ENCODE measurements around the gene RPS26.

Gene RPS26

DNA sequence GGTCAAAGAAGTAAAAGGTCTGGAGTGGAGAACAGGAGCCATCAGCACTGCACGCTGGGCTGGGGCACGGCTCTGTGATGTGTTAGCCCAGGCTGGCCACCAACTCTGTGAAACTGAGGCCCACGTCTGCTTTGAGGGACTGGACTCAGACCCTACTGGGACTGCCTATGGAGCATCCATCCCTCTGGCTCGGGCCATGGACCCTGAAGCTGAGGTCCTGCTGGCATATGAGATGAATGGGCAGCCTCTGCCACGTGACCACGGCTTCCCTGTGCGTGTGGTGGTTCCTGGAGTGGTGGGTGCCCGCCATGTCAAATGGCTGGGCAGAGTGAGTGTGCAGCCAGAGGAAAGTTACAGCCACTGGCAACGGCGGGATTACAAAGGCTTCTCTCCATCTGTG is 37.5 kb upstream of the RPS26 start:
- DNase-seq (ENCODE audit: extremely low spot score): no peak
- TF ChIP-seq SUZ12 (IDR thresholded peaks at IDR 0.05): no peak
- TF ChIP-seq LEF1 (IDR thresholded peaks at IDR 0.05; ENCODE audit: borderline replicate concordance): no peak
- no peak for TF ChIP-seq ELF4 (IDR thresholded peaks at IDR 0.05)
- TF ChIP-seq FOXA1 (IDR thresholded peaks at IDR 0.05): no peak
- TF ChIP-seq ARNT (IDR thresholded peaks at IDR 0.05): no peak
- CTCF ChIA-PET: no interaction called here
- POLR2A ChIA-PET: no interaction called here

DNA sequence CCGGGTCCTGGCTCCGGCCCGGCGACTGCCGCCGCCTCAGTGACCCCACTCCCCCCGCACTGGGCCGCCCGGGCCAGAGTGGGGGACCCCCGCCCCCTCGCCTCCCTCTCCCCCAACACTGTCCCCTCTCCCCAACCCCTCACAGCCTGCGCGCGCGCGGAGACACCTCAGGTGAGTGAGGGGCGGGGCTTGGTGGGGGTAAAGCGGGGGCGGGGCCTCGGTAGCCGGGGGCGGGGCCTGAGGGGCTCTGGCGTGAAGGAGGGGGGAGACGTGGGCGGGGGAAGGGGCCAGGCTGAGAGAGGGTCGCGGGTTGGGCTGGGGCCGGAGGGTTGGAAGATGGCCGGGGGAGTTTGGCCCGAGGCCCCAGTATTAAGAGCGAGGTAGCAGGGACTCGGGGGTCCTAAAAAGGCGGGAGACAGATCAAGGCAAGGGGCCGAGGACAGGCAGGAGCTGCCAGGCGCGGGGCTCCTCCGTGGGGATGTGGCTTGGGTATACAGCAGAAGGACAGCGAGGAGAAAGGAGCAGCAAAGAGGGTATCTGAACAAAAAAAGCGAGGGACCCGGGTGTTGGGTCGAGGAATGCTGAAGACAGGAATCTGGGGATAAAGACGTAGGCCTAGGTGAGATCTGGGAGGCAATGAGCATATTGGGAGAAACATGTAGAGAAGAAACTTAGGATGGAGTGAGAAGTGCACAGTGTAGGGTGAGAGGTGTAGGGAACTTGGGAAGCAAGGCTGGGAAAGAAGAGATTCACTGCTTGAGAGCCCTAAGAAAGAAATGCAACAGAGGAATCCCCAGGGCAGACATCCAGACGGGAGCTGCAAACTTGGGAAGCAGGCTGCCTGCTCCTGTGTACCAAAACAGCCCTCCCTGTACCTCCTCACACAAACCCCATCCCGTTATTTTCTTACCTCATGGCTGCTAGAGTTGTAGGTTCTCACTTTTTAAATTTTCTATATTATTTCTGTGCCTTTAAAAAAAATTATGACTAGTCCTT is 33.9 kb upstream of the RPS26 start:
- no peak for TF ChIP-seq LEF1 (IDR thresholded peaks at IDR 0.05; ENCODE audit: borderline replicate concordance)
- no peak for TF ChIP-seq BHLHE40 (IDR thresholded peaks at IDR 0.05; ENCODE audit: borderline replicate concordance)
- no peak for TF ChIP-seq SUZ12 (IDR thresholded peaks at IDR 0.05)
- no peak for TF ChIP-seq HDGF (IDR thresholded peaks at IDR 0.05; ENCODE audit: borderline replicate concordance)
- peak; percentile 69 for TF ChIP-seq L3MBTL2 (conservative IDR thresholded peaks at IDR 0.05)
- TF ChIP-seq ELF4 (IDR thresholded peaks at IDR 0.05): no peak
- peak; percentile 75 for DNase-seq (ENCODE audit: extremely low spot score)
- POLR2A ChIA-PET: interaction anchor here (0.6 to 2.0 kb wide), 8 partner anchors 11 to 190 kb away, joined by 3 to 27 read pairs (median 4); partner anchors contain the start of genes ORMDL2, PA2G4, SARNP and SUOX
- CTCF ChIA-PET: interaction anchor here (0.5 to 1.4 kb wide), 3 partner anchors 11 to 52 kb away, joined by 3 to 8 read pairs (median 3); partner anchors contain the start of gene SUOX

DNA sequence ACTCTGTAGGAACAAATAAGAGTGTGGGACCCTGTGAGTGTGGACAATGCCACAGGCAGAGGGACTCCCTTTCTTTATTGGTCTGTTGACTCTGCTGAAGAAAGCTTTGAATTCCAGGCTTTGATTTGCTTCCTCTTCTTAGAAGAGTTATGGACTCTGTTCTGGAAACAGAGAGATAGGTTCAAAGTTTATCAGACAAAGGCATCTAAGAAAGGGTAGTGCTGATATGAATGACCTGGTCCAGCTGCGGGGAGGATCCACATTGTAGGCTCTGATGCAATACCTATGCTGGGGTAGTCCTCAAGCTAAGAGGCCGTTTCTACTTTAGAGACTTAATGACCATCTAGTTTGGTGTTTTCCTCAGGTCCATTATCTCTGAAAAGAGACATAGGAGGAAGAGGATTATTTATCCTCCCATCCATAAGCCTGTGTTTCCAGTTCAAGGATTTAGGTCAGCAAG is 31.6 kb upstream of the RPS26 start:
- ChIA-PET CTCF (no interaction called here), POLR2A (no interaction called here)
- TF ChIP-seq NFRKB (IDR thresholded peaks at IDR 0.05) (no peak), TARDBP (IDR thresholded peaks at IDR 0.05) (no peak), FOXA1 (IDR thresholded peaks at IDR 0.05) (no peak), BHLHE40 (IDR thresholded peaks at IDR 0.05; ENCODE audit: borderline replicate concordance) (no peak), LEF1 (IDR thresholded peaks at IDR 0.05; ENCODE audit: borderline replicate concordance) (no peak), SUZ12 (IDR thresholded peaks at IDR 0.05) (no peak), CTBP1 (IDR thresholded peaks at IDR 0.05; ENCODE audit: borderline replicate concordance) (no peak), ZNF384 (IDR thresholded peaks at IDR 0.05) (no peak), ELF4 (IDR thresholded peaks at IDR 0.05) (no peak), HDGF (IDR thresholded peaks at IDR 0.05; ENCODE audit: borderline replicate concordance) (no peak), ARNT (IDR thresholded peaks at IDR 0.05) (no peak), FOXK2 (IDR thresholded peaks at IDR 0.05) (no peak), FOXM1 (IDR thresholded peaks at IDR 0.05; ENCODE audit: borderline replicate concordance) (no peak), L3MBTL2 (conservative IDR thresholded peaks at IDR 0.05) (no peak), SP1 (IDR thresholded peaks at IDR 0.05) (no peak)
- TF ChIP-seq, protein P1, sequence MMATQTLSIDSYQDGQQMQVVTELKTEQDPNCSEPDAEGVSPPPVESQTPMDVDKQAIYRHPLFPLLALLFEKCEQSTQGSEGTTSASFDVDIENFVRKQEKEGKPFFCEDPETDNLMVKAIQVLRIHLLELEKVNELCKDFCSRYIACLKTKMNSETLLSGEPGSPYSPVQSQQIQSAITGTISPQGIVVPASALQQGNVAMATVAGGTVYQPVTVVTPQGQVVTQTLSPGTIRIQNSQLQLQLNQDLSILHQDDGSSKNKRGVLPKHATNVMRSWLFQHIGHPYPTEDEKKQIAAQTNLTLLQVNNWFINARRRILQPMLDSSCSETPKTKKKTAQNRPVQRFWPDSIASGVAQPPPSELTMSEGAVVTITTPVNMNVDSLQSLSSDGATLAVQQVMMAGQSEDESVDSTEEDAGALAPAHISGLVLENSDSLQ (IDR thresholded peaks at IDR 0.05): no peak
- no peak for DNase-seq (ENCODE audit: extremely low spot score)

DNA sequence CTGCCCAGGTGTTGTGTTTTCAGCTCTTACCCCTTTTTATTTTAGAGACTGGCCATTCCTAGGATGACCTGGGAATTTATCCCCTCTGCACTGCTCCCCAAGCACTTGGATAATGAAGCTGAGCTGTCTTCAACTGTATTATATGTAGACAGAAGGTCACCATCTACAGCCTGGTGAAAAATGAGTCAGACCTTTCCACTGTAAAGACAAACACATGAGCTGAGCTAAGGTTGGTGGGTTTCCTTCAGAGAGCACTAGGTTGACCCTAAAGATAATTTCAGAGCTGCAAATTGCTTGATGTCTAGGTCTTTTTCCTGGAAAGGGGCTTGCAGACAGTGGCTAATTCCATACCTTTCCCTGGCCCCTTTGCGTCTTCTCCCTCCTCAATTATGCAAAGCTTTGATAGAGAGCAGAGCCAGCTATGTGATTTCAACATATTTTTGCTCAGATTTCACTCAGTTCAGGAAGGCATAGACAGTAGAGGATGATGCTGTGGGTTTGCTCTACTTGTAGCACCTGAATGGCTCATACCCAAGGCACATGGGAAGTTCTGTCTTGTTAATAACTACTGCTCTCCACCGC is 30.1 kb upstream of the RPS26 start:
- CTCF ChIA-PET: no interaction called here
- no peak for TF ChIP-seq L3MBTL2 (conservative IDR thresholded peaks at IDR 0.05)
- TF ChIP-seq HDGF (IDR thresholded peaks at IDR 0.05; ENCODE audit: borderline replicate concordance): no peak
- TF ChIP-seq NFRKB (IDR thresholded peaks at IDR 0.05): no peak
- TF ChIP-seq, protein P1 (IDR thresholded peaks at IDR 0.05): no peak
- no peak for TF ChIP-seq FOXA1 (IDR thresholded peaks at IDR 0.05)
- TF ChIP-seq BHLHE40 (IDR thresholded peaks at IDR 0.05; ENCODE audit: borderline replicate concordance): no peak
- no peak for TF ChIP-seq SUZ12 (IDR thresholded peaks at IDR 0.05)
- no peak for TF ChIP-seq TARDBP (IDR thresholded peaks at IDR 0.05)
- TF ChIP-seq CTBP1 (IDR thresholded peaks at IDR 0.05; ENCODE audit: borderline replicate concordance): no peak
- no peak for TF ChIP-seq FOXM1 (IDR thresholded peaks at IDR 0.05; ENCODE audit: borderline replicate concordance)
- TF ChIP-seq FOXK2 (IDR thresholded peaks at IDR 0.05): no peak
- POLR2A ChIA-PET: interaction anchor here (0.5 kb wide), 1 partner anchor 89 kb away, joined by 3 read pairs; no protein-coding TSS in a partner anchor
- DNase-seq (ENCODE audit: extremely low spot score): no peak

DNA sequence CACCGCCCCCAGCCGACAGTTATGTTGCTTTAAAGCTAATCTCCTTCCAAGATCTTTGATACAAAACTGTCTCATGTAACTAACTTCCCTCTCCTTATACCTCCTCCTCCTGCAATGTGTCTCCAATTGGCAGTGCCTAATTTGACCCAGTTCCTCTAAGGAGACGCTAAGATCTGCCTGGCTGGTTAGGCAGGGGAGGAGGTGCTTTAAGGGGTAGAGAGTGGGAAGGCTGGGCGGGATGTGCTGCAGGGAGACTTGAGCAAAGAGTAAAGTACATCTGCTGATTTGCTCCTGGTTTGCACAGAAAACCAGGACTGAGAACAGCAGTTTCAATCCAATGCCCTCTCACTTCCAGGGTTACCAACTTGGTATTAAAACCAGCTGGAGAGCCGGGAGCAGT is 28.2 kb upstream of the RPS26 start:
- no peak for DNase-seq (ENCODE audit: extremely low spot score)
- TF ChIP-seq, protein P1 (IDR thresholded peaks at IDR 0.05): no peak
- no peak for TF ChIP-seq L3MBTL2 (conservative IDR thresholded peaks at IDR 0.05)
- TF ChIP-seq TARDBP (IDR thresholded peaks at IDR 0.05): no peak
- TF ChIP-seq SUZ12 (IDR thresholded peaks at IDR 0.05): no peak
- no peak for TF ChIP-seq ZNF384 (IDR thresholded peaks at IDR 0.05)
- no peak for TF ChIP-seq BHLHE40 (IDR thresholded peaks at IDR 0.05; ENCODE audit: borderline replicate concordance)
- TF ChIP-seq SP1 (IDR thresholded peaks at IDR 0.05): no peak
- TF ChIP-seq FOXK2 (IDR thresholded peaks at IDR 0.05): no peak
- POLR2A ChIA-PET: interaction anchor here (0.7 to 0.9 kb wide), 2 partner anchors 16 to 86 kb away, joined by 3 to 4 read pairs; partner anchors contain the start of gene SUOX
- CTCF ChIA-PET: interaction anchor here (1.0 kb wide), 1 partner anchor 18 kb away, joined by 5 read pairs; no protein-coding TSS in a partner anchor

Data from HEK293T (cell line).